ENCODE measurements around the gene FIGN. TPM values are rescaled to one million over a fixed set of nuclear protein-coding genes. Genes with fewer than 3 reads are reported as not detected.

Gene FIGN
- total and polyA plus RNA-seq, 2 experiments from 2014 or later: 1.4 to 4.5 TPM

DNA sequence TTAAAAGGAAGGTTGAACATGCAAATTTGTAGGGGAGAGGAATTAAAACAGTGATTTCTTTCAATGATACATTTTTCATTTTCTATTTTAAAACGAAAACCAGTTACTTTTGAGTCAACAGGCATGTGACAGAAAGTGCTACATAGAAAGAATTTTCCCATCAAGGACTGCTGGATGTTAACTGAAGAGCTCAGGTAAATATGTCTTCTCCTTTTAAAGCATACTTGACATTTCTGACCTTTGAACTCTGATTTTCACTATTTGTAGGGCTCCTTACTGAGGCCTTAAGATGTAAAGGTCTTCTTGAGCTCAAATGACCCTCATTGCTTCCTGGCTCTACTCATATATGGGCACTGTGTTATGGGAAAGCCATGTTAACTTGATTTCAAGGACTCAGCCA, 32.4 kb downstream of the FIGN start:
- peaks cover 3% of the 10 kb centered on the region for H3K79me2 ChIP-seq
- H3K9me2 ChIP-seq (replicated peaks; ENCODE audit: insufficient read depth): no peaks in the 10 kb centered on the region
- no peak for DNase-seq (ENCODE audit: low spot score)
- no peaks in the 10 kb centered on the region for H3K4me1 ChIP-seq (ENCODE audit: insufficient read depth)
- H3K27me3 ChIP-seq: no peaks in the 10 kb centered on the region
- H2AFZ ChIP-seq: no peak overlapping the region
- WGBS (ENCODE audit: low lambda C conversion rate, missing lambda C conversion rate): 70% methylated on average over 1 of the region's 1 CpG
- no peak overlapping the region for H3K4me3 ChIP-seq
- no peak overlapping the region for H3K4me2 ChIP-seq
- TF ChIP-seq EZH2 (IDR thresholded peaks at IDR 0.05; ENCODE audit: borderline replicate concordance) (no peak), EZH2phosphoT487 (IDR thresholded peaks at IDR 0.05; ENCODE audit: low read depth, severe bottlenecking, unreplicated experiment) (no peak)
- TF ChIP-seq, protein P1, sequence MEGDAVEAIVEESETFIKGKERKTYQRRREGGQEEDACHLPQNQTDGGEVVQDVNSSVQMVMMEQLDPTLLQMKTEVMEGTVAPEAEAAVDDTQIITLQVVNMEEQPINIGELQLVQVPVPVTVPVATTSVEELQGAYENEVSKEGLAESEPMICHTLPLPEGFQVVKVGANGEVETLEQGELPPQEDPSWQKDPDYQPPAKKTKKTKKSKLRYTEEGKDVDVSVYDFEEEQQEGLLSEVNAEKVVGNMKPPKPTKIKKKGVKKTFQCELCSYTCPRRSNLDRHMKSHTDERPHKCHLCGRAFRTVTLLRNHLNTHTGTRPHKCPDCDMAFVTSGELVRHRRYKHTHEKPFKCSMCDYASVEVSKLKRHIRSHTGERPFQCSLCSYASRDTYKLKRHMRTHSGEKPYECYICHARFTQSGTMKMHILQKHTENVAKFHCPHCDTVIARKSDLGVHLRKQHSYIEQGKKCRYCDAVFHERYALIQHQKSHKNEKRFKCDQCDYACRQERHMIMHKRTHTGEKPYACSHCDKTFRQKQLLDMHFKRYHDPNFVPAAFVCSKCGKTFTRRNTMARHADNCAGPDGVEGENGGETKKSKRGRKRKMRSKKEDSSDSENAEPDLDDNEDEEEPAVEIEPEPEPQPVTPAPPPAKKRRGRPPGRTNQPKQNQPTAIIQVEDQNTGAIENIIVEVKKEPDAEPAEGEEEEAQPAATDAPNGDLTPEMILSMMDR (IDR thresholded peaks at IDR 0.05; ENCODE audit: poor library complexity): no peak
- H3K9me3 ChIP-seq (ENCODE audit: low read depth): no peaks in the 10 kb centered on the region
- no peaks in the 10 kb centered on the region for H4K20me1 ChIP-seq (ENCODE audit: insufficient read depth, poor library complexity, severe bottlenecking)
- no peaks in the 10 kb centered on the region for H3K36me3 ChIP-seq (replicated peaks; ENCODE audit: insufficient read depth, low read depth)
- H3K27ac ChIP-seq: no peak overlapping the region

DNA sequence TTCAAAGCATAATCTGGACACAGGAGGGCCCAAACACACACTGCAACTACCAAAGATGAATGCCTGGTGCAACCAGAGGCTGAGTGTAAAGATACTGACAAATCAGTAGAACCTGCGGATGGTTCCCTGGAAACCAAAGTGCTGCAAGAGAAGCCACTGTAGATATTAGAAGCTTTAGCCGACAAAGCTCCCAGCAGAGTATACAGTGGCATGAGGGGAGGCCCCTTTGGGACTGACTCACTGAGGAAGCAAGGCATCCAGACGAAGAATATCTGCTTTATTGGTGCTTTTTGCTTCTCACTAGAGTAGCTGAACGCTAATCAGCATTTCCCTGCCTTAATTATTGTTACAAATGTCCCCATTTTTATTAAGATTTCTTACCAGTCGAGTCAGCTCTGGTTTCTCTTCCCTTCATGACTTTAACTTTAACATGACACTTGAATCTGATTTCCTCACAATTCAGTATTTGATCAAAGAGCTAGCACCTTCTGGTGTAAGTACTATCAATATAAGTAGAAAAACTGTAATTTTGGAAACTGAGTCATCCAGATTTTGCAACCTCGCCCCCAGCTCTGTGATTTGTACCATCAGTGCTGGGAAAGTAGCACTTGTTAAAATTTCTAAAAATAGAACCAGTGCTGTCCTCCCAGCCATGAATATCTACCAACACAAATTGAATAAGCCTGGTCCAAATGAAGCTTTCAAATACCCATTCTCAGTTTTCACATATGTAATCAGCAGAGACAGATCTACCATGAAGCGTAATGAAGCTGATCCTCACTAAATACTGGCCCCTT, 34.2 kb downstream of the FIGN start:
- no peak overlapping the region for H3K4me2 ChIP-seq

DNA sequence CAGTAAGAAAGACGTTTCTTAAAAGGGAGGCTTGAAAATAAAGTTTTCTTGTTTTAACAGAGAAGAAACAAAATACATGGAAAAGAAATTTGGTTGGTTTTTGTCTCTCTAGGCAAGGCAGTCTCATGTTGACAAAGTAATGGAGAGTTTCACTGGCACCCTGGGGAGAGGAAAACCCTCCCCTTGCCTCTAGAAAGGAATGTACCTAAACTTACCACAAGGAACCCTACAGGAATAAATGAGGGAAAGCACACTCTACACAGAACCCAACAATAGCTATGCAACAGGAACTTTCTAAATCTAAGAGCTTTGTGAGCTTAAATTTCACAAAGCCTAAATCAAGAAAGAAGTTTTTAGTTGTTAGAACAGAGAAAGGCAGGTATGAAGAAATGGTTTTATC, 37.0 kb downstream of the FIGN start:
- Histone ChIP-seq H3K4me1 (ENCODE audit: insufficient read depth) (no peaks in the 10 kb centered on the region), H3K27me3 (no peaks in the 10 kb centered on the region), H3K9me3 (ENCODE audit: low read depth) (no peaks in the 10 kb centered on the region), H3K27ac (no peak overlapping the region), H2AFZ (no peak overlapping the region), H3K4me2 (no peak overlapping the region), H3K79me2 (peaks cover 9% of the 10 kb centered on the region), H3K9me2 (replicated peaks; ENCODE audit: insufficient read depth) (no peaks in the 10 kb centered on the region), H4K20me1 (ENCODE audit: insufficient read depth, poor library complexity, severe bottlenecking) (no peaks in the 10 kb centered on the region), H3K4me3 (no peak overlapping the region), H3K36me3 (replicated peaks; ENCODE audit: insufficient read depth, low read depth) (no peaks in the 10 kb centered on the region)
- TF ChIP-seq, protein P1 (IDR thresholded peaks at IDR 0.05; ENCODE audit: poor library complexity): no peak
- TF ChIP-seq EZH2phosphoT487 (IDR thresholded peaks at IDR 0.05; ENCODE audit: low read depth, severe bottlenecking, unreplicated experiment): no peak
- TF ChIP-seq EZH2 (IDR thresholded peaks at IDR 0.05; ENCODE audit: borderline replicate concordance): no peak
- WGBS (ENCODE audit: low lambda C conversion rate, missing lambda C conversion rate): 63% methylated on average over 1 of the region's 1 CpG
- DNase-seq (ENCODE audit: low spot score): no peak

More for the DNA sequence above, 34.2 kb downstream of the FIGN start:
- Histone ChIP-seq H2AFZ (no peak overlapping the region), H3K79me2 (peaks cover 7% of the 10 kb centered on the region), H3K27me3 (no peaks in the 10 kb centered on the region), H3K36me3 (replicated peaks; ENCODE audit: insufficient read depth, low read depth) (no peaks in the 10 kb centered on the region), H3K9me3 (ENCODE audit: low read depth) (no peaks in the 10 kb centered on the region), H4K20me1 (ENCODE audit: insufficient read depth, poor library complexity, severe bottlenecking) (no peaks in the 10 kb centered on the region), H3K9me2 (replicated peaks; ENCODE audit: insufficient read depth) (no peaks in the 10 kb centered on the region), H3K4me3 (no peak overlapping the region), H3K4me1 (ENCODE audit: insufficient read depth) (no peaks in the 10 kb centered on the region), H3K27ac (no peak overlapping the region)
- WGBS (ENCODE audit: low lambda C conversion rate, missing lambda C conversion rate): 78% methylated on average over 7 of the region's 7 CpGs
- TF ChIP-seq EZH2phosphoT487 (IDR thresholded peaks at IDR 0.05; ENCODE audit: low read depth, severe bottlenecking, unreplicated experiment): no peak
- TF ChIP-seq EZH2 (IDR thresholded peaks at IDR 0.05; ENCODE audit: borderline replicate concordance): no peak
- TF ChIP-seq, protein P1 (IDR thresholded peaks at IDR 0.05; ENCODE audit: poor library complexity): no peak
- no peak for DNase-seq (ENCODE audit: low spot score)

Data from hepatocyte (in vitro differentiated cells).